Suprapubic skin (tissue), 3 donors: ENCODE measurements around the gene KCNMB1.

Experiments
- POLR2A ChIP-seq, 2 donors: fragments of 450-650 bp; IDR thresholded peaks; one replicate each; pipeline ENCODE4 v1.6.1; 2017; ENCODE audit warnings: antibody characterized with exemption in 2 of 2, mild to moderate bottlenecking in 2 of 2, moderate library complexity in 2 of 2
- TF ChIP-seq, protein P1 (sequence below), 2 donors: fragments of 200-600 bp in 1 of 2; fragments of 450-650 bp in 1 of 2; sonication (generic) in 1 of 2; IDR thresholded peaks; one replicate each; pipeline ENCODE4 v1.5.1; 2016 to 2019; ENCODE audit warnings: antibody characterized with exemption in 2 of 2, mild to moderate bottlenecking in 1 of 2, moderate library complexity in 1 of 2

DNA sequence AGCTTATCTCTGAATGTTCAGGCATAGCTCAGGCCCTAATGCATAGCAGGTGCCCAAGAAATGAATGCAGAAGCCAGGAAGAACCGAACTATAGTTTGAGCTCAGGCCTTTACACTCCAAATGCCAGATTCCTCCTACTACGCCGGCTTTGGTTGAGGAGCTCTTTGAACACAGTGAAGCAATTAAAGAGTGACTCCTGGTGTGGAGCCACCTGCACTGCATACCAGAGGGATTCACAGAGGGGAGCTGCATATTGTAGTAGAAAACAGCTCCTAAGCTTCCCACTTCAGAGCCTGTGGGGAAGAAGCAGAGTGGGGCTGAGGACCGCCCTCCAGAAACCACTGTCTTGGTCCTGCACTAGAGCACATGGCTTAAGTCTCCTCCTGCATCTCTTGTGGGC, 14.5 kb upstream of the KCNMB1 start:
- TF ChIP-seq, protein P1, sequence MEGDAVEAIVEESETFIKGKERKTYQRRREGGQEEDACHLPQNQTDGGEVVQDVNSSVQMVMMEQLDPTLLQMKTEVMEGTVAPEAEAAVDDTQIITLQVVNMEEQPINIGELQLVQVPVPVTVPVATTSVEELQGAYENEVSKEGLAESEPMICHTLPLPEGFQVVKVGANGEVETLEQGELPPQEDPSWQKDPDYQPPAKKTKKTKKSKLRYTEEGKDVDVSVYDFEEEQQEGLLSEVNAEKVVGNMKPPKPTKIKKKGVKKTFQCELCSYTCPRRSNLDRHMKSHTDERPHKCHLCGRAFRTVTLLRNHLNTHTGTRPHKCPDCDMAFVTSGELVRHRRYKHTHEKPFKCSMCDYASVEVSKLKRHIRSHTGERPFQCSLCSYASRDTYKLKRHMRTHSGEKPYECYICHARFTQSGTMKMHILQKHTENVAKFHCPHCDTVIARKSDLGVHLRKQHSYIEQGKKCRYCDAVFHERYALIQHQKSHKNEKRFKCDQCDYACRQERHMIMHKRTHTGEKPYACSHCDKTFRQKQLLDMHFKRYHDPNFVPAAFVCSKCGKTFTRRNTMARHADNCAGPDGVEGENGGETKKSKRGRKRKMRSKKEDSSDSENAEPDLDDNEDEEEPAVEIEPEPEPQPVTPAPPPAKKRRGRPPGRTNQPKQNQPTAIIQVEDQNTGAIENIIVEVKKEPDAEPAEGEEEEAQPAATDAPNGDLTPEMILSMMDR (IDR thresholded peaks at IDR 0.05), result no peak
- no peak for TF ChIP-seq POLR2A (IDR thresholded peaks at IDR 0.05)
